ENCODE measurements around the gene CELA2B. TPM values are rescaled to one million over a fixed set of nuclear protein-coding genes. Genes with fewer than 3 reads are reported as not detected.
A peak's percentile ranks its signal among the peaks of the same experiment; 100 is the strongest.
"Not testable (repeated sequence)": the region's sequence is repeated elsewhere in the genome, so short reads cannot be mapped to it uniquely, and the experiment has no call there.

CELA2B gene
- not detected for total RNA-seq

GRCh38 chr1:15475752-15476314 is at the start of gene CELA2B:
CELA2B (plus strand) TSS chr1:15476104; CDS start chr1:15476126, 22 bp downstream.
- TF ChIP-seq CTCF (IDR thresholded peaks at IDR 0.05) = no peak

GRCh38 chr1:15426492-15427279 is 49.2 kb upstream of the CELA2B start:
- no peak overlapping the region for H3K27ac ChIP-seq
- peak in 1 of 2 donors; percentile 44 for TF ChIP-seq CTCF (IDR thresholded peaks at IDR 0.05)
- DNase-seq (ENCODE audit: low spot score) = no peak

More at GRCh38 chr1:15475752-15476314, at the start of gene CELA2B:
- Histone ChIP-seq H3K4me3 (no peak within 1 kb of the TSS), H3K9me3 (peaks cover 0 to under 1% of the 10 kb centered on the region in 2 donors), H3K27me3 (no peaks in the 10 kb centered on the region), H3K36me3 (no peaks in the 10 kb centered on the region), H3K4me1 (no peaks in the 10 kb centered on the region), H3K27ac (no peak within 1 kb of the TSS)
- DNase-seq (ENCODE audit: low spot score) = no peak

GRCh38 chr1:15427280-15427666 is 48.6 kb upstream of the CELA2B start:
- Histone ChIP-seq H3K27ac (no peak overlapping the region), H3K36me3 (peaks cover 7% of the 10 kb centered on the region), H3K9me3 (no peaks in the 10 kb centered on the region), H3K4me3 (peak overlapping the region in 1 of 2 donors; percentile 8), H3K4me1 (peaks cover 0 to 11% of the 10 kb centered on the region in 2 donors), H3K27me3 (no peaks in the 10 kb centered on the region)
- no peak for DNase-seq (ENCODE audit: low spot score)
- TF ChIP-seq CTCF (IDR thresholded peaks at IDR 0.05) = no peak

More at GRCh38 chr1:15426492-15427279, 49.2 kb upstream of the CELA2B start:
- Histone ChIP-seq H3K27me3 (no peaks in the 10 kb centered on the region), H3K9me3 (no peaks in the 10 kb centered on the region), H3K4me1 (peaks cover 0 to 11% of the 10 kb centered on the region in 2 donors), H3K4me3 (peak overlapping the region in 1 of 2 donors; percentile 8), H3K36me3 (peaks cover 7% of the 10 kb centered on the region)

GRCh38 chr1:15428252-15428651 is 47.7 kb upstream of the CELA2B start:
- not testable (repeated sequence) for DNase-seq (ENCODE audit: low spot score); H3K27me3 ChIP-seq; H3K27ac ChIP-seq; H3K9me3 ChIP-seq; H3K36me3 ChIP-seq; H3K4me3 ChIP-seq
- H3K4me1 ChIP-seq = peaks cover 0 to 11% of the 10 kb centered on the region in 2 donors

- Histone ChIP-seq H3K36me3 (peaks cover 7% of the 10 kb centered on the region), H3K27ac (no peak overlapping the region)
- TF ChIP-seq CTCF (IDR thresholded peaks at IDR 0.05) = no peak
Observed at GRCh38 chr1:15428815-15429435, 47.0 kb upstream of the CELA2B start.

GRCh38 chr1:15429701-15430149 is 46.2 kb upstream of the CELA2B start:
- peaks cover 0 to 11% of the 10 kb centered on the region in 2 donors for H3K4me1 ChIP-seq
- TF ChIP-seq CTCF (IDR thresholded peaks at IDR 0.05) = no peak
- H3K4me3 ChIP-seq = no peak overlapping the region
- no peaks in the 10 kb centered on the region for H3K9me3 ChIP-seq
- H3K36me3 ChIP-seq = peaks cover 7% of the 10 kb centered on the region
- no peak overlapping the region for H3K27ac ChIP-seq
- H3K27me3 ChIP-seq = no peaks in the 10 kb centered on the region
- no peak for DNase-seq (ENCODE audit: low spot score)

More at GRCh38 chr1:15428815-15429435, 47.0 kb upstream of the CELA2B start:
- peaks cover 0 to 11% of the 10 kb centered on the region in 2 donors for H3K4me1 ChIP-seq
- no peak overlapping the region for H3K4me3 ChIP-seq
- DNase-seq (ENCODE audit: low spot score) = no peak
- H3K9me3 ChIP-seq = no peaks in the 10 kb centered on the region
- H3K27me3 ChIP-seq = no peaks in the 10 kb centered on the region

Measured in right atrium auricular region (tissue), 2 donors.